GF-D8 (cell line): Measurements from ENCODE around the gene ANKFN1.

Experiments used
- DNase-seq: peaks from one replicate; lab custom pipeline; 2025; lab: John Stamatoyannopoulos, UW

Gene ANKFN1

DNA sequence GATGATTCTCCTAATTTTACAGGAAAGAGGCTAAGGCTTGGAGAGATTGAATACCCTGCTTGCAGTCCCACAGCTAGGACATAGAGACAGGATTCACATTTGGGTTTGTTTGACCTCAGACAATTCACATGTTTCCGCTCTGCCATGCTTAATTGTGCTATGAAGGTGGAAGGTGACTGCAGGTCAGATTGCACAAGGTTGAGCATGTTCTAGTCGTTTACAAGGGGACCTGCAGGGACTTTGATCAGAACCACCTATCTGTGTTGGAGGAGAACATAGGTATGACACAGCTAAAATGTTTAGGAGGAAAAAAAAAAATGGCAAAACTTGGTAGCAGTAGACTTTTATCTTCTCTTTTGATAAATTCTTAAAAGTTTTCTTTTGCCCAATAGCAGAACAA lies 4.9 kb upstream of the ANKFN1 start:
- no peak for DNase-seq

- DNase-seq = no peak
These were observed 3.8 kb upstream of the ANKFN1 start for GRCh38 chr17:56149266-56150036.

DNA sequence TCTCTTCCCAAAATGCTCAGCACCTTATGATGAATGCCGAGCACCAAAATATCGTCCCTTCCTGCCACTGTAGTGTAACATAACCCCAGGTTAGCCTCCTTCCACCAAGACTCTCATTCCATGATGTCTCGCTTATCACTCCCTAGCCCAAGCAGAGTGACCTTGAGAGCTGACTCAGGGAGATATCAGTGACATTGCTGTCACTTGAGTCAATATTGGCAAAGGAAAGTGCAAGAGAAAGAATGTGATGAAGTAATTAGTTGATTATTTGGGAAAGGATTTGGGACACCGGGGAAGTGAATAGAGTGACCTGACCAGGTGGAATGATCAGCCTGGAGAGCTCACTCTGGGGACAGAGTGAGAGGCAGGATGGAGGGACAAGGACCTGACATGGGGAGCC lies 2.6 kb upstream of the ANKFN1 start:
- DNase-seq = no peak

DNA sequence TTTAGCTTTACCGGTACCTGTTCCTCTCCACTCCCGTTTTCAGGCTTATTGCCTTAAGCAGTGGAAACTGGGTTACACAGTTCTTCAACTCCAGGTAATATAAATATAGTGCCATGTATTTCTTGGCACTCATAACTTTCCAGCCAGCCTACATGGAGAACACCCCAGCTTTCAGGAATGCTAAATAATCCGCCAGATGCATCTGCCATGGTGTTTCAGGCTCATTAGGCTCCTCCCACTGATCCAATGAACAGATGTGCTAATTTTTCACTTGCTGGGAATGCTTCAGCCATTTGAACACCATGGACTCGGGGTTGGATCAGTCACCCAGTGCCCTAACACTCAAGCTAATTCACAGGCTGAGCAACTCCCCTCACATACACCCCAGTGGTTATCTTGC lies 4.6 kb downstream of the ANKFN1 start:
- no peak for DNase-seq

GRCh38 chr17:56158344-56158743 lies 5.1 kb downstream of the ANKFN1 start:
- DNase-seq = no peak

- DNase-seq = no peak
These were observed 5.9 kb downstream of the ANKFN1 start for GRCh38 chr17:56158915-56159825.

- no peak for DNase-seq
These were observed 6.6 kb downstream of the ANKFN1 start for GRCh38 chr17:56159826-56160380.

DNA sequence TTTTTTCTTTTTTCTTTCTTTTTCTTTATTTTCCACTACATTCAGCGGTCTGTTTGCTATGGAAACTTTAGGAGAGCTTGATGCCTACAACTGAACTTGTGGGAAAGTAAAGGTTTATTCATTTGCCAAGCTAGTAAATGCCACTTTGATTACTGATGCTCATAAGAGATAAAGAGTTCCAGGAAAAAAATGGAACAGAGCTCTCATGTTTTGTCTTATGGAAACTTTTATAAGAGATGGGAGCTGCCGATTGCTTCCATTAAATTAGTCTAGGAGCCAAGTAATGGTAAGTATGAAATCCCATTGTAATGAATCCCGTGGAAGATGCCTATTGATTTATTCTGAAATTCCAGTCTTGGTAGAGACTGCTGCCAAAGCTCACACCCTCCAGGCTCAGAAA lies 7.1 kb downstream of the ANKFN1 start:
- DNase-seq = no peak

DNA sequence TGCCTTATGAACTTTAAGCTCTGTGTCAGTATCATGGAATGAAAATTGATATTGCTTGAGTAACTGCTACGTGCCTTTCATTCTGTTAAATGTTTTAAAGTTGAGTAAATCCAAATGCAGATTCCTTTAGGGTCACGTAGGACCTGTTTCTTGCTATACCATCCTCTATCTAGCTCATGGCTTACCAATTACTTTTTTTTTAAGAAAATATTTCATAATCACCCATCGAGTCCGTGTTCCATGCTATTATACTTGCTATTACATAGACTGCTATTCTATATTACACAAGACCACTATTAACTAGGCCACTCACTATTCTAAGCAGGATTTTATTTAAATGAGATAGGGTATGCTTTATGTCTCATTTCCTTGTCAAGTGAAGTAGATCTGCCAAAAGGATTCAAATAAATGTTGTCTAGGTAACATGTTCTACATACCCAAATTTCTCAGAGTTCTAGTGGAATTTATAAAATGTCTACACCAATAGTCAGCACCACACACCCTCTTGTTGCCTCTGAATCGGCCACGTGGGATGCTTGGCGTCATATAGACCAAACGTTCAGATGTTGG lies 11.9 kb downstream of the ANKFN1 start:
- no peak for DNase-seq

DNA sequence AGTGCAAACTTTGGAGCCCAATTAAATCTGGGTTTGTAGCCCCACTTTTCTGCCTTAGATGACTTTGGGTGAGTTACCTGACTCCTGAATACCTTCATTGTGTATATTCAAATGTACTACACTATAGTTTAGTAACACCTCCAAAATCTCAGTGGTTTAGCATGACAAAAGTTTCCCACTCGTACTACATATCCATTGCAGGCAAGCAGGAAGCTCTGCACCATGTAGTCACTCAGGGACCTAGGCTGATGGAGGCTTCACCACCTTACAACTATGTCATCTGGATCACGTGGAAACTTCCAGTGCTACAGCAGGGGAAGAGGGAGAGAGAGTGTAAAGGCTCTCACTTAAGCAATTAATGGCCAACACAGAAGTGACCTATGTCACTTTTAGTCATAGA lies 14.2 kb downstream of the ANKFN1 start:
- no peak for DNase-seq

- no peak for DNase-seq
These were observed 16.3 kb downstream of the ANKFN1 start for GRCh38 chr17:56169621-56170020.

DNA sequence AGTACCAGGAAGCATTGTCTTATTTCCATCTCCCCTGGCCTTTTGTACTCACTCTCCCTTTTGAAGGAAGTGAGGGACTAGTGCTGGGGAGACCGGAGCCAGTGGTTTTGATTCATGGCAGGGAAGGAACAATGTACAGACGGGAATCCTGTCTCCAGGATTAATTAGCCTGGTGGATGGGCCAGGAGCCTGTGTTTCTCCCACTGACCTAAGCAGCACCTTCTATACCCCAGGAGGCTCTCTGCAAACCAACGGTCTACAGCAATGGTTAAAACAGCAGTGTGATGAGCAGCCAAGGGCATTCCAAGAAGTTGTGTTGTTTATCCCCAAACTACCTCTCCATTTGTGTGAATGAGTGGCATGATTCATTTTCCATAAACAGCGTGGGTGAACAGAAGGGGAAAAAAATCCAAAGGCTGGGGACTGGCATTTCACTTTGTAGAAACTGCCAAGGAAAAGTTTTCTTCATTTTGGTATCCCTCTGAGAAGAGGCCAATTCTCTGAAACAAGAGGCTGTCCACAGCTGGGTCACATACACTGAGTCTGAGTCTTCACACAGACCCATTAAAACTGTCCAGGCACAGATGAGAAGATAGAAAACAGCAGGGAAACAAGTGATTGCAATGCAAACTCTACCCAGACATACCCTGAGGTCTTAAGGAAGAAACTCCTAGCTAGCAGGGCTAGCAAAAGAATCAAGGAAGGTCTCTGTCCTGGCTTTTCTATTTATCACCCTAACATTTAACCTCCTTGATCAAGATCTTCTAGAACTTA lies 18.1 kb downstream of the ANKFN1 start:
- no peak for DNase-seq

DNA sequence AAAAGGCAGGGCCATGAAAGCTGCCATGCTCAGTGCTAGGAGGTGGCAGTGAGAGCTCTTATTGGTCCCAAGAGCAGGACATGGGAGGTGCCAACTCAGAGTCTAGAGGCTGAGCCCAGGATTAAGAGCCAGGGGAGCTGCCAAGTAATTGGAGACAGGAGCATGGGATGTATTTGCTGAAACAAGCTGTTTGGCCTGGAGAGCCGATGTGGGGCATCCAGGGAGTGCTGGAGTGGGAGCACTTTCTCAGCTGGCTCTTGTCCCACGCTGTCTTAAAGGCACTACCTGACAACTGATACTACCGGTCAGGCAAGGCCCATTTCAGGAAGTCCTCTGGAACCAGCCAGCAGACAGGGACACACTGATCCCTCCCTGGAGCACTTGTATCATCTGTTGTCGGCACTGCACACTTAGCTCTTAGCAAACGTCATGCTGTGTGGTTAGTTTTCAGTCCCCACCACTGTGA lies 19.3 kb downstream of the ANKFN1 start:
- no peak for DNase-seq

- no peak for DNase-seq
These were observed 19.8 kb downstream of the ANKFN1 start for GRCh38 chr17:56173026-56173425.

GRCh38 chr17:56173958-56174835 lies 20.9 kb downstream of the ANKFN1 start:
- DNase-seq = no peak

DNA sequence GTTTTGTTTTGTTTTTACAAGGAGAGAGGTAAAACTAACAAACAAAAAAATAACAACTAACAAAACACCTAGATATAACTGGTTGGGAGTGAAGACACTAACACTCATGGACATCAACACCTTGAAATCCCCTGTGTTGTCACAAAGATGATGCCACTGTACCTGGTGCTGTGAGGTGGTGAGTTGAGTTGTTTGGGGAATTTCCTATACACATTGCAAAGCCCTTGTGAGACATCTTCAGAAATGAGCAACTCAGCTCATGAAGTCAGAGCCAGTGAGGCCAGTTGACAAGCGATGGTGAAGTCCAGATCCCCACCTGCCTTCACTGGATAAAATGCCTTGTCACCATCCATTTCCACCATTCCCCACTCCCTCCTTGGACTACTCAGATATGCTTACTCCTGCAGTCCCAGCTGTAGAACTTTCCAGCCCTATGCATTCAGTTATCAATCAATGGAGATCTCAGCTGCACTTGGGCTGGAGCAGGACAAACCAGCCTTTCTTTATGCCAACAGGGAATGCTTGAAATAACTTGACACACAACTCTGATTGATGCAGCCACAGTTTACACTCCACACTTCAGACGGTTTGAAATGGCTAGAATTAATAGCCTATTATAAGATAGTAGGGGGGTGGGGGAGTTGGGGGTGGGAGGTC lies 22.2 kb downstream of the ANKFN1 start:
- DNase-seq = no peak

DNA sequence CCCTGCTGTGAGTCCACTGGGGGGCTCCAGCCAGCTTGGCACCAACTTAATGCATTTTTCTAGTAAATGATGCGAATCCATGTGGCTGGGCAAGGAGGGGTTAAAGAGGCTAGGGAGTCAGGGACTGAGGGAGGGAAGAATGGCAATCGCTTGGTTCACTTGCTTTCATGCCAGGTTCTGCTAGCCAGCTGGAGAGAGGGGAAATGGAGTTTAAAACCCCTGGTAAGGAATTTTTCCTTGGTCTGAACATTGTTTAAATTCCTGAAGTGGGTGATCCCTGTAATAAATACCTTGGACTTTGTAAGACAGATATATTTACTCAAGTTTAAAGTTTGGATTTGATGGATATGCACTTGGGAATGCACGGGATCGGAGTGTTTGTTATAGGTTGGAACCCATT lies 22.8 kb downstream of the ANKFN1 start:
- DNase-seq = no peak

DNA sequence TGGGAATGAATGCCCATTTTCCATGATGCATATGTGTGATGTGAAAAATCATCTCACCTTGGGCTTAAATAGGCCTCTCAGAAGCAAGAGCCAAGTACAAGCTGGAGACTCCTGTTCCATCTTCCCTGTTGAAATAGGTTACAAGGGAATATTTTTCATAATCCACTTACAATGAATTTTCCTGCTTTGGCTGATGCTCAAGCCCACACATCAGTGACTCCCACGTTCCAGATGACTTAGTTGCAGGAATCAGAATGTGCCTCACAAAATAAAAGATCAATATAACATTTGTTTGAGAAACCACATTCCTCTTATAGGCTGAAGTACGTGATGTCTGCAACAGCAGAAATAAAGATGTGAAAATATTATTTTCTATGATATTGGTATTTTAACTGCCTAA lies 24.1 kb downstream of the ANKFN1 start:
- no peak for DNase-seq

- no peak for DNase-seq
These were observed 24.9 kb downstream of the ANKFN1 start for GRCh38 chr17:56178203-56178602.

GRCh38 chr17:56182081-56182480 lies 28.8 kb downstream of the ANKFN1 start:
- DNase-seq = no peak
